ENCODE data around the gene CRYGB.
"Not testable (repeated sequence)": the region's sequence is repeated elsewhere in the genome, so short reads cannot be mapped to it uniquely, and the experiment has no call there.

CRYGB gene

GRCh38 chr2:208142925-208143799 is 2.8 kb downstream of the CRYGB start:
- Histone ChIP-seq H3K9me3 (ENCODE audit: insufficient read depth, low read length) (no peaks in the 10 kb centered on the region), H3K4me1 (ENCODE audit: low read length) (no peaks in the 10 kb centered on the region), H4K20me1 (ENCODE audit: insufficient read depth, low read length) (no peaks in the 10 kb centered on the region), H3K4me2 (ENCODE audit: low read length) (no peak overlapping the region), H2AFZ (ENCODE audit: low read depth, low read length) (no peak overlapping the region), H3K4me3 (ENCODE audit: low read length) (no peak overlapping the region), H3K79me2 (ENCODE audit: low read length) (no peaks in the 10 kb centered on the region), H3K27ac (ENCODE audit: low read length) (no peak overlapping the region), H3K9ac (ENCODE audit: low read length) (no peak overlapping the region), H3K27me3 (ENCODE audit: low read depth, low read length) (no peaks in the 10 kb centered on the region), H3K36me3 (replicated peaks; ENCODE audit: low read depth, low read length) (no peaks in the 10 kb centered on the region)
- TF ChIP-seq EZH2phosphoT487 (IDR thresholded peaks at IDR 0.05; ENCODE audit: low read depth) (no peak), CTCF (IDR thresholded peaks at IDR 0.05; ENCODE audit: low read depth, low read length) (no peak)

DNA sequence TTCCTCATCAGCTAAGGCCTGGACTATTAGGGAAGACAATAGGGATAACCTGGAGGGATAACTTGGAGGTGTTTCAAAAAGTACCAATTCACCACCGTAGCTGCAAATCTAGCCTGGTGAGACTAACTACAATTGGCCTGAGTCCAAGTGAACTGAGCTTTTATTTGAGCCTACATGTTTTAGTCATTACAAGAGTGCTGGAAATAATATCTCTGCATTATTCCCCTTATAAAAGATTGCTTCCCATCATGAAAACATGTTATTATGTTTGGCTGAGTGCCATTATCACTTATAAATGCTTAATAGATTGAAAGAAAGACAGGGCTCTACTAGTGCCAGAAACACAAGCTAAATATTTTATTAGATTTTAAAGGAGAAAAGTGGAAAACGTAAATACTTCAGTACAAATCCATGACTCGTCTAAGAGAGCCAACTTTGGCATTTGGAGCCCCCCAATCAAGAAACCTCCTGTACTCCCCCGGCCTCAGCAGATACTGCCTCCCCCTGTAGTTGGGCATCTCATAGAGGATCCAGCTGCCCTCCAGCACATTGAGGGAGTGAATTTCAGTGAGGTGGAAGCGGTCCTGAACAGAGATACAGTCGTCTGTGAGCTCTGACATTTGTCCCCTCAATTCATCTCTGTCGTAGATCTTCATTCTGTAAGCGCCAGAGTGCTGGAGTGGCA is 3.6 kb downstream of the CRYGB start:
- Histone ChIP-seq H2AFZ (ENCODE audit: low read depth, low read length) (no peak overlapping the region), H3K27ac (ENCODE audit: low read length) (no peak overlapping the region), H3K27me3 (ENCODE audit: low read depth, low read length) (no peaks in the 10 kb centered on the region), H3K9ac (ENCODE audit: low read length) (no peak overlapping the region), H3K9me3 (ENCODE audit: insufficient read depth, low read length) (no peaks in the 10 kb centered on the region), H4K20me1 (ENCODE audit: insufficient read depth, low read length) (no peaks in the 10 kb centered on the region), H3K36me3 (replicated peaks; ENCODE audit: low read depth, low read length) (no peaks in the 10 kb centered on the region), H3K4me3 (ENCODE audit: low read length) (no peak overlapping the region), H3K4me2 (ENCODE audit: low read length) (no peak overlapping the region), H3K79me2 (ENCODE audit: low read length) (no peaks in the 10 kb centered on the region), H3K4me1 (ENCODE audit: low read length) (no peaks in the 10 kb centered on the region)
- TF ChIP-seq CTCF (IDR thresholded peaks at IDR 0.05; ENCODE audit: low read depth, low read length), result no peak
- no peak for TF ChIP-seq EZH2phosphoT487 (IDR thresholded peaks at IDR 0.05; ENCODE audit: low read depth)

- no peak overlapping the region for H3K9ac ChIP-seq (ENCODE audit: low read length)
- H3K4me1 ChIP-seq (ENCODE audit: low read length), result no peaks in the 10 kb centered on the region
- TF ChIP-seq CTCF (IDR thresholded peaks at IDR 0.05; ENCODE audit: low read depth, low read length), result no peak
- no peak overlapping the region for H3K27ac ChIP-seq (ENCODE audit: low read length)
- no peak overlapping the region for H3K4me2 ChIP-seq (ENCODE audit: low read length)
- no peaks in the 10 kb centered on the region for H3K36me3 ChIP-seq (replicated peaks; ENCODE audit: low read depth, low read length)
- H2AFZ ChIP-seq (ENCODE audit: low read depth, low read length), result no peak overlapping the region
- H3K79me2 ChIP-seq (ENCODE audit: low read length), result no peaks in the 10 kb centered on the region
- no peaks in the 10 kb centered on the region for H3K27me3 ChIP-seq (ENCODE audit: low read depth, low read length)
- H3K9me3 ChIP-seq (ENCODE audit: insufficient read depth, low read length), result no peaks in the 10 kb centered on the region
- H4K20me1 ChIP-seq (ENCODE audit: insufficient read depth, low read length), result no peaks in the 10 kb centered on the region
- H3K4me3 ChIP-seq (ENCODE audit: low read length), result no peak overlapping the region
These were observed 6.5 kb downstream of the CRYGB start for GRCh38 chr2:208139447-208139846.

DNA sequence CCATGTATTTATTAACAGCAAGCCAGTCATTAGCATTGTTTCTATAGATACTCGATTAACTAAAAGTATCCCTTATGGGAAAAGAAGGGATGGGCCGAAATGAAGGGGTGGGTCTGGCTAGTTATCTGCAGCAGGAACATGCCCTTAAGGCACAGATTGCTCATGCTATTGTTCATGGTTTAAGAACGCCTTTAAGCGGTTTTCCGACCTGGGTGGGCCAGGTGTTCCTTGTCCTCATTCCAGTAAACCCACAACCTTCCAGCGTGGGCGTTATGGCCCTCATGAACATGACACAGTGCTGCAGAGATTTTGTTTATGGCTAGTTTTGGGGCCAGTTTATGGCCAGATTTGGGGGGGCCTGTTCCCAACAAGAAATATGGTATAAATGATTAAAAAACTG is 7.6 kb downstream of the CRYGB start:
- H3K4me3 ChIP-seq (ENCODE audit: low read length); H4K20me1 ChIP-seq (ENCODE audit: insufficient read depth, low read length); H2AFZ ChIP-seq (ENCODE audit: low read depth, low read length); H3K27me3 ChIP-seq (ENCODE audit: low read depth, low read length); H3K9ac ChIP-seq (ENCODE audit: low read length); H3K36me3 ChIP-seq (replicated peaks; ENCODE audit: low read depth, low read length); H3K9me3 ChIP-seq (ENCODE audit: insufficient read depth, low read length); H3K27ac ChIP-seq (ENCODE audit: low read length); H3K4me2 ChIP-seq (ENCODE audit: low read length); H3K4me1 ChIP-seq (ENCODE audit: low read length); H3K79me2 ChIP-seq (ENCODE audit: low read length): not testable (repeated sequence)

Measured in OCI-LY3 (cell line).